ENCODE measurements around the gene RPP21.

GRCh38 chr6:30345852-30346251, 896 bp downstream of the RPP21 start:
- TF ChIP-seq POLR2A (IDR thresholded peaks at IDR 0.05) (no peak), CTCF (IDR thresholded peaks at IDR 0.05) (no peak), POLR2AphosphoS5 (IDR thresholded peaks at IDR 0.05) (no peak)
